Measurements from ENCODE around the gene INS.

Gene INS

DNA sequence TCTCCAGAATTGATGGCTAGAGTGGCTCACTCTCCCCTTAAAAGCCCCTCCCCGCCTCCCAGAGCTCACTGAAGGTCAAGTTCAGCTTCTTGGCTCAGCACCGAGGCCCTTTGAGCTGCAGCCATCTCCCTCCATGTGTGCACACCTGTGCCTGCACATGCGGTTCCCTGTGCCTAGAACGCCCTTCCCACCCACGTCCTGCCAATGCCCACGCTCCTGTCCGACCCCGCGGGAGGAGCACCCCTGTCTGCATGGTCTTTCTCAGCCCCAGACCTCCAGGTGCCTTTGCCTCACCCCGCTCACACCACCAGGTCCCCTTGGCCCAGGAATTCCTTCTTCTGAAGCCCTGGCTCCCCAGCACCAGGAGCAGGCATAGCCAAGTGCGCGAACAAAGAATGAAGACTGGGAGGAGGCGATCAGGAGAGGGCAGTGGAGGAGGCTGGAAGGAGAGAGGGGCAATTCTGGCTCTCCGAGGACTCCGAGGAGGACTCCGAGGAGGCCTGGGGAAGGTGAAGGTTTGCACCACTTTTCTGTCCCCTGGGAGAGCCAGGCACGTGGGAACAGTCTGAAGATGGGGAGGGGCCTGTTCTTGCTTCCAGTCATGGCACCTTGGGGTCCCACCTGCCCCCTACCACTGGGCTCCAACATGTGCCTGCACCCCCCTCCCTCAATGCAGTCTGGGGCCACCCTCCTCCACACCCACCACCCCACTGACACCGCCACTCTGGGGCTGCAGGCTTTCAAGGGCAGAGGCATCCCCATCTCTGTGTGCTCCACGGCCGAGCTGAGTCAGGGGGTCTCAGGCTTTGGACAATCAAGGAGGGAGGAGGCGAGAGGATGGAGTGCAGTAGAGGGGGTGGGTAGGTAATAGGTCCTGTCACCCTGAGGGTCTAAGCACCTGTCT, 39.5 kb downstream of the INS start:
- no peaks in the 10 kb centered on the region for H3K36me3 ChIP-seq (replicated peaks in 1 of 2; ENCODE audit: control insufficient read depth in 2 of 2, insufficient read depth in 2 of 2, low read length in 2 of 2)
- peak overlapping the region; percentile 67 for H3K23ac ChIP-seq (ENCODE audit: low read depth, low read length, poor library complexity)
- peaks cover 1% of the 10 kb centered on the region for H3K79me1 ChIP-seq (ENCODE audit: low read depth, low read length)
- H3K9me3 ChIP-seq (replicated peaks in 1 of 2; ENCODE audit: control insufficient read depth in 2 of 2, insufficient read depth in 1 of 2, low read depth in 1 of 2, low read length in 2 of 2) = peaks cover under 1% of the 10 kb centered on the region in 2 donors
- peak overlapping the region; percentile 18 for H2BK15ac ChIP-seq (ENCODE audit: low read length)
- peak overlapping the region; percentile 67 for H3K4ac ChIP-seq (ENCODE audit: low read length)
- H2BK12ac ChIP-seq (ENCODE audit: low read length) = peak overlapping the region; percentile 2
- H3K4me1 ChIP-seq (ENCODE audit: control insufficient read depth in 2 of 2, insufficient read depth in 1 of 2, low read depth in 1 of 2, low read length in 2 of 2) = peaks cover 0 to 4% of the 10 kb centered on the region in 2 donors
- H3K27ac ChIP-seq (replicated peaks; ENCODE audit: low read length) = no peak overlapping the region
- H3K14ac ChIP-seq (ENCODE audit: low read length) = peak overlapping the region; percentile 64
- peak overlapping the region; percentile 93 for H2BK120ac ChIP-seq (ENCODE audit: low read depth, low read length)
- peak overlapping the region; percentile 1 for H2BK5ac ChIP-seq (ENCODE audit: low read length)
- H3K18ac ChIP-seq (ENCODE audit: low read length) = peak overlapping the region; percentile 74
- peak overlapping the region; percentile 93 for H2AK5ac ChIP-seq (ENCODE audit: low read depth, low read length)
- peak overlapping the region; percentile 3 for H4K8ac ChIP-seq (ENCODE audit: low read depth, low read length)
- H3K4me3 ChIP-seq (ENCODE audit: low read length in 2 of 2) = no peak overlapping the region
- peaks cover 0 to 29% (median 0%) of the 10 kb centered on the region in 3 experiments for H3K27me3 ChIP-seq (ENCODE audit: control insufficient read depth in 3 of 3, insufficient read depth in 3 of 3, low read depth in 1 of 3, low read length in 3 of 3)
- H4K91ac ChIP-seq (ENCODE audit: low read depth, low read length, poor library complexity) = no peak overlapping the region
- H2AFZ ChIP-seq (ENCODE audit: low read length) = no peak overlapping the region
- H3K4me2 ChIP-seq (ENCODE audit: insufficient read depth, low read length, poor library complexity, severe bottlenecking) = no peak overlapping the region
- no peak for DNase-seq (ENCODE audit: low spot score)
- no CpG with 5 or more reads among the region's 21 CpGs for WGBS, 2 donors (ENCODE audit: extremely low coverage in 2 of 2, insufficient read length in 2 of 2, insufficient replicate concordance in 1 of 2)
- H3K9ac ChIP-seq (ENCODE audit: low read depth, low read length, poor library complexity) = no peak overlapping the region

GRCh38 chr11:2120359-2121100, 40.5 kb downstream of the INS start:
- Histone ChIP-seq H2AFZ (ENCODE audit: low read length) (no peak overlapping the region), H3K9me3 (replicated peaks in 1 of 2; ENCODE audit: control insufficient read depth in 2 of 2, insufficient read depth in 1 of 2, low read depth in 1 of 2, low read length in 2 of 2) (peaks cover 9 to 10% of the 10 kb centered on the region in 2 donors), H3K9ac (ENCODE audit: low read depth, low read length, poor library complexity) (no peak overlapping the region), H2BK12ac (ENCODE audit: low read length) (peak overlapping the region; percentile 68), H3K4ac (ENCODE audit: low read length) (no peak overlapping the region), H3K27me3 (ENCODE audit: control insufficient read depth in 3 of 3, insufficient read depth in 3 of 3, low read depth in 1 of 3, low read length in 3 of 3) (peaks cover 0 to 29% (median 0%) of the 10 kb centered on the region in 3 experiments), H3K14ac (ENCODE audit: low read length) (no peak overlapping the region), H3K18ac (ENCODE audit: low read length) (peak overlapping the region; percentile 65), H3K79me1 (ENCODE audit: low read depth, low read length) (peaks cover 1% of the 10 kb centered on the region), H3K36me3 (replicated peaks in 1 of 2; ENCODE audit: control insufficient read depth in 2 of 2, insufficient read depth in 2 of 2, low read length in 2 of 2) (no peaks in the 10 kb centered on the region), H3K4me2 (ENCODE audit: insufficient read depth, low read length, poor library complexity, severe bottlenecking) (no peak overlapping the region), H4K8ac (ENCODE audit: low read depth, low read length) (no peak overlapping the region), H3K4me3 (ENCODE audit: low read length in 2 of 2) (no peak overlapping the region), H3K4me1 (ENCODE audit: control insufficient read depth in 2 of 2, insufficient read depth in 1 of 2, low read depth in 1 of 2, low read length in 2 of 2) (peaks cover 0 to 4% of the 10 kb centered on the region in 2 donors), H2BK5ac (ENCODE audit: low read length) (peak overlapping the region; percentile 1), H3K27ac (replicated peaks; ENCODE audit: low read length) (no peak overlapping the region), H2BK15ac (ENCODE audit: low read length) (peak overlapping the region; percentile 59), H3K23ac (ENCODE audit: low read depth, low read length, poor library complexity) (peak overlapping the region; percentile 93), H2AK5ac (ENCODE audit: low read depth, low read length) (peak overlapping the region; percentile 94), H2BK120ac (ENCODE audit: low read depth, low read length) (no peak overlapping the region), H4K91ac (ENCODE audit: low read depth, low read length, poor library complexity) (no peak overlapping the region)
- no peak for DNase-seq (ENCODE audit: low spot score)
- WGBS, 2 donors (ENCODE audit: extremely low coverage in 2 of 2, insufficient read length in 2 of 2, insufficient replicate concordance in 1 of 2) = no CpG with 5 or more reads among the region's 23 CpGs

- Histone ChIP-seq H4K8ac (ENCODE audit: low read depth, low read length) (no peak overlapping the region), H3K27ac (replicated peaks; ENCODE audit: low read length) (no peak overlapping the region), H3K36me3 (replicated peaks in 1 of 2; ENCODE audit: control insufficient read depth in 2 of 2, insufficient read depth in 2 of 2, low read length in 2 of 2) (no peaks in the 10 kb centered on the region), H3K9ac (ENCODE audit: low read depth, low read length, poor library complexity) (no peak overlapping the region), H3K18ac (ENCODE audit: low read length) (no peak overlapping the region), H2BK15ac (ENCODE audit: low read length) (no peak overlapping the region), H2BK12ac (ENCODE audit: low read length) (no peak overlapping the region), H2AFZ (ENCODE audit: low read length) (no peak overlapping the region), H3K4me1 (ENCODE audit: control insufficient read depth in 2 of 2, insufficient read depth in 1 of 2, low read depth in 1 of 2, low read length in 2 of 2) (peaks cover 0 to 4% of the 10 kb centered on the region in 2 donors), H4K91ac (ENCODE audit: low read depth, low read length, poor library complexity) (no peak overlapping the region), H3K9me3 (replicated peaks in 1 of 2; ENCODE audit: control insufficient read depth in 2 of 2, insufficient read depth in 1 of 2, low read depth in 1 of 2, low read length in 2 of 2) (peaks cover 9 to 10% of the 10 kb centered on the region in 2 donors), H3K14ac (ENCODE audit: low read length) (no peak overlapping the region), H2AK5ac (ENCODE audit: low read depth, low read length) (no peak overlapping the region), H3K4me2 (ENCODE audit: insufficient read depth, low read length, poor library complexity, severe bottlenecking) (no peak overlapping the region), H2BK120ac (ENCODE audit: low read depth, low read length) (no peak overlapping the region), H3K4ac (ENCODE audit: low read length) (no peak overlapping the region), H3K23ac (ENCODE audit: low read depth, low read length, poor library complexity) (no peak overlapping the region), H3K27me3 (ENCODE audit: control insufficient read depth in 3 of 3, insufficient read depth in 3 of 3, low read depth in 1 of 3, low read length in 3 of 3) (peaks cover 0 to 29% (median 0%) of the 10 kb centered on the region in 3 experiments), H2BK5ac (ENCODE audit: low read length) (no peak overlapping the region), H3K4me3 (ENCODE audit: low read length in 2 of 2) (no peak overlapping the region), H3K79me1 (ENCODE audit: low read depth, low read length) (peaks cover 1% of the 10 kb centered on the region)
- WGBS, 2 donors (ENCODE audit: extremely low coverage in 2 of 2, insufficient read length in 2 of 2, insufficient replicate concordance in 1 of 2) = no CpG with 5 or more reads among the region's 4 CpGs
- no peak for DNase-seq (ENCODE audit: low spot score)
Measured at GRCh38 chr11:2118677-2119076, 42.3 kb downstream of the INS start.

DNA sequence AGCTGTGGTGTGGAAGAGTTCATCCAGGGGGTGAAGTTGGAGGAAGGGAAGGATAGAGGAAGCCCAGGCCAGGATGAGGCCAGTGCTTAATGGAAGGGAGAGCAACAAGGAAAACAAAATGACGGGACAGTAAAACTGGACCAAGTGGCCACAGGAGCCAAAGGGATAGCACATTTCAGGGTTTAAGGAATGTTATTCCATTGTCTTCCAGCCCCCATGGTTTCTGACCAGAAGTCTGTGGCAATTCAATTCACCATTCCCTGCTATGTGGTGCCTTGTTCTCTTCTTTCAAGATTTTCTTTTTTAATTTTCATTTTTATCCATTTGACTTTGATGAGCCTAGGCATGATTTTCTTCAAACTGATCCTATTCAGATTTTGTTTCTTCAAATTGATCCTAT, 44.3 kb downstream of the INS start:
- H3K27me3 ChIP-seq (ENCODE audit: control insufficient read depth in 3 of 3, insufficient read depth in 3 of 3, low read depth in 1 of 3, low read length in 3 of 3) = peaks cover 0 to 19% (median 0%) of the 10 kb centered on the region in 3 experiments

More for the DNA sequence above, 44.3 kb downstream of the INS start:
- Histone ChIP-seq H2BK15ac (ENCODE audit: low read length) (no peak overlapping the region), H4K8ac (ENCODE audit: low read depth, low read length) (no peak overlapping the region), H3K27ac (replicated peaks; ENCODE audit: low read length) (no peak overlapping the region), H3K9ac (ENCODE audit: low read depth, low read length, poor library complexity) (no peak overlapping the region), H2BK12ac (ENCODE audit: low read length) (no peak overlapping the region), H4K91ac (ENCODE audit: low read depth, low read length, poor library complexity) (no peak overlapping the region), H3K4me1 (ENCODE audit: control insufficient read depth in 2 of 2, insufficient read depth in 1 of 2, low read depth in 1 of 2, low read length in 2 of 2) (no peaks in the 10 kb centered on the region), H2BK120ac (ENCODE audit: low read depth, low read length) (no peak overlapping the region), H3K4me3 (ENCODE audit: low read length in 2 of 2) (no peak overlapping the region), H2BK5ac (ENCODE audit: low read length) (no peak overlapping the region), H2AK5ac (ENCODE audit: low read depth, low read length) (no peak overlapping the region), H3K4ac (ENCODE audit: low read length) (no peak overlapping the region), H3K23ac (ENCODE audit: low read depth, low read length, poor library complexity) (no peak overlapping the region), H3K18ac (ENCODE audit: low read length) (no peak overlapping the region), H3K4me2 (ENCODE audit: insufficient read depth, low read length, poor library complexity, severe bottlenecking) (no peak overlapping the region), H3K79me1 (ENCODE audit: low read depth, low read length) (peaks cover 1% of the 10 kb centered on the region), H3K14ac (ENCODE audit: low read length) (no peak overlapping the region), H3K9me3 (replicated peaks in 1 of 2; ENCODE audit: control insufficient read depth in 2 of 2, insufficient read depth in 1 of 2, low read depth in 1 of 2, low read length in 2 of 2) (peaks cover 9 to 10% of the 10 kb centered on the region in 2 donors), H3K36me3 (replicated peaks in 1 of 2; ENCODE audit: control insufficient read depth in 2 of 2, insufficient read depth in 2 of 2, low read length in 2 of 2) (no peaks in the 10 kb centered on the region), H2AFZ (ENCODE audit: low read length) (no peak overlapping the region)
- no peak for DNase-seq (ENCODE audit: low spot score)
- no CpG with 5 or more reads among the region's 1 CpG for WGBS, 2 donors (ENCODE audit: extremely low coverage in 2 of 2, insufficient read length in 2 of 2, insufficient replicate concordance in 1 of 2)
